Choroid plexus epithelial cell (primary cell): Measurements from ENCODE around the gene NTSR2.

ENCODE experiments used
- DNase-seq: peaks from one replicate; pipeline ENCODE4 v3.0.0-alpha.2; 2010; ENCODE audit warnings: low read depth
- H3K4me3 ChIP-seq: 2 replicates; pipeline ENCODE4 v1.5.1; 2011; ENCODE audit warnings: low read depth, mild to moderate bottlenecking, control low read depth, low read length, moderate library complexity
- CTCF ChIP-seq: conservative IDR thresholded peaks from 2 replicates; pipeline ENCODE4 v1.5.1; 2011; ENCODE audit warnings: low read depth, mild to moderate bottlenecking, control low read depth, inconsistent platforms, low read length, moderate library complexity

NTSR2 gene

GRCh38 chr2:11708106-11708505, 38.1 kb upstream of the NTSR2 start:
- DNase-seq, result peak; percentile 31
- no peak overlapping the region for H3K4me3 ChIP-seq
- TF ChIP-seq CTCF, result no peak

GRCh38 chr2:11705711-11706110, 35.7 kb upstream of the NTSR2 start:
- H3K4me3 ChIP-seq, result no peak overlapping the region
- no peak for TF ChIP-seq CTCF

GRCh38 chr2:11705063-11705462, 35.1 kb upstream of the NTSR2 start:
- H3K4me3 ChIP-seq, result no peak overlapping the region
- DNase-seq, result no peak
- TF ChIP-seq CTCF, result no peak

More at GRCh38 chr2:11705711-11706110, 35.7 kb upstream of the NTSR2 start:
- no peak for DNase-seq

- no peak for TF ChIP-seq CTCF
- H3K4me3 ChIP-seq, result no peak overlapping the region
- peak; percentile 31 for DNase-seq
Measured at GRCh38 chr2:11703700-11704099, 33.7 kb upstream of the NTSR2 start.

- no peak for DNase-seq
- no peak for TF ChIP-seq CTCF
- H3K4me3 ChIP-seq, result no peak overlapping the region
Measured at GRCh38 chr2:11702946-11703345, 33.0 kb upstream of the NTSR2 start.

- TF ChIP-seq CTCF, result no peak
- DNase-seq, result no peak
- no peak overlapping the region for H3K4me3 ChIP-seq
Measured at GRCh38 chr2:11701751-11702301, 31.8 kb upstream of the NTSR2 start.

GRCh38 chr2:11701206-11701605, 31.2 kb upstream of the NTSR2 start:
- TF ChIP-seq CTCF, result no peak
- no peak overlapping the region for H3K4me3 ChIP-seq
- no peak for DNase-seq
